ENCODE data around the gene LAMA2. TPM values are rescaled to one million over a fixed set of nuclear protein-coding genes. Genes with fewer than 3 reads are reported as not detected.

Gene LAMA2
- total RNA-seq, 1 experiment from 2014 or later, result 4.2 TPM

GRCh38 chr6:129136751-129137150, 253.8 kb downstream of the LAMA2 start:
- H3K18ac ChIP-seq (ENCODE audit: insufficient read length, low read depth, low read length), result no peak overlapping the region
- no peak overlapping the region for H3K56ac ChIP-seq (ENCODE audit: insufficient read length, low read depth, low read length)
- no peak overlapping the region for H2BK20ac ChIP-seq (ENCODE audit: low read depth, low read length, poor library complexity, severe bottlenecking)
- H2AFZ ChIP-seq (ENCODE audit: low read length), result no peak overlapping the region
- no peaks in the 10 kb centered on the region for H3K27me3 Mint-ChIP-seq (ENCODE audit: low read depth)
- no peak overlapping the region for H3K27ac ChIP-seq (ENCODE audit: insufficient read length, low read depth, low read length)
- H2AK5ac ChIP-seq (ENCODE audit: insufficient read length, low read length), result no peak overlapping the region
- no peak overlapping the region for H3K4me2 ChIP-seq (ENCODE audit: insufficient read depth, insufficient read length, low read length)
- no peak overlapping the region for H4K91ac ChIP-seq (ENCODE audit: insufficient read length, low read depth, low read length)
- H3K27ac Mint-ChIP-seq, result no peak overlapping the region
- H3K4ac ChIP-seq (ENCODE audit: low read depth, low read length), result no peak overlapping the region
- no peak overlapping the region for H4K5ac ChIP-seq (ENCODE audit: insufficient read length, low read depth, low read length)
- H4K8ac ChIP-seq (replicated peaks; ENCODE audit: insufficient read length, low read depth, low read length), result no peak overlapping the region
- no peaks in the 10 kb centered on the region for H3K27me3 ChIP-seq (ENCODE audit: insufficient read depth, low read length)
- no peaks in the 10 kb centered on the region for H3K36me3 Mint-ChIP-seq (ENCODE audit: insufficient read depth in 1 of 3, low read depth in 3 of 3)
- no peak for TF ChIP-seq CTCF (conservative IDR thresholded peaks at IDR 0.05)
- no peak for DNase-seq
- no peak overlapping the region for H2BK5ac ChIP-seq (ENCODE audit: insufficient read length, low read length)
- H3T11ph ChIP-seq (ENCODE audit: low read length), result no peak overlapping the region
- H3K79me1 ChIP-seq (ENCODE audit: insufficient read depth, low read depth, low read length, poor library complexity, severe bottlenecking), result no peaks in the 10 kb centered on the region
- H3K14ac ChIP-seq (ENCODE audit: insufficient read depth, low read length), result no peak overlapping the region
- H2BK12ac ChIP-seq (ENCODE audit: insufficient read length, low read depth, low read length), result no peak overlapping the region
- H2BK15ac ChIP-seq (ENCODE audit: low read depth, low read length), result no peak overlapping the region
- no peaks in the 10 kb centered on the region for H4K20me1 ChIP-seq (ENCODE audit: control insufficient read depth, insufficient read depth, insufficient read length)
- H3K23me2 ChIP-seq (ENCODE audit: insufficient read length, low read depth, low read length, poor library complexity, severe bottlenecking), result no peaks in the 10 kb centered on the region
- H3K23ac ChIP-seq (ENCODE audit: insufficient read length, low read depth, low read length), result no peak overlapping the region
- H3K9me3 Mint-ChIP-seq, result no peaks in the 10 kb centered on the region
- no peak overlapping the region for H3K4me3 Mint-ChIP-seq
- no peak overlapping the region for H2BK120ac ChIP-seq (ENCODE audit: low read depth, low read length, poor library complexity, severe bottlenecking)
- no peaks in the 10 kb centered on the region for H3K4me1 Mint-ChIP-seq
- no peaks in the 10 kb centered on the region for H3K9me3 ChIP-seq (ENCODE audit: control insufficient read depth, low read depth, low read length)
- no peaks in the 10 kb centered on the region for H3K79me2 ChIP-seq (ENCODE audit: insufficient read depth, low read length)
- no peaks in the 10 kb centered on the region for H3K4me1 ChIP-seq (ENCODE audit: insufficient read depth, low read length)
- WGBS (ENCODE audit: extremely low coverage, insufficient read length, low lambda C conversion rate), result no CpG with 5 or more reads among the region's 4 CpGs
- no peak overlapping the region for H3K9ac ChIP-seq (ENCODE audit: extremely low read depth, insufficient read length, low read length)
